A549 (cell line): Measurements from ENCODE around the gene ZBTB22. TPM values are rescaled to one million over a fixed set of nuclear protein-coding genes. Genes with fewer than 3 reads are reported as not detected.

Experiments used
- ATAC-seq, 2 experiments: fragments of 200-7000 bp in 1 of 2; fragments of >200 bp in 1 of 2; cut with Nextera tagmentation in 1 of 2; cut with Tn5 transposase in 1 of 2; 3 replicates each; pipeline versions ENCODE4 v1.8.0 to v1.9.1; 2018 to 2020; ENCODE audit warnings: mild to moderate bottlenecking in 1 of 2, moderate library complexity in 1 of 2
- CTCF ChIA-PET: fragments of 300-600 bp; sonication (Branson Sonifier 250); formaldehyde crosslinking; extraction: SDS; loops from one replicate; lab custom pipeline; 2021; ENCODE audit warnings: antibody characterized with exemption, inconsistent platforms; lab: Yijun Ruan, JAX
- POLR2A ChIA-PET: fragments of 350-600 bp; formaldehyde crosslinking; extraction: SDS; loops from one replicate; lab custom pipeline; 2021; ENCODE audit warnings: antibody characterized with exemption, inconsistent platforms; lab: Yijun Ruan, JAX
- DNase-seq, 2 experiments: peaks; one replicate each; pipeline versions ENCODE4 v3.0.0 to v3.0.0-alpha.2; 2011 to 2016; ENCODE audit warnings: low read depth in 1 of 2, low spot score in 1 of 2
- FAIRE-seq: peaks from 2 replicates; lab custom pipeline; 2011; peaks lifted over from hg19 to GRCh38; lab: Jason Lieb, UNC
- H3K27ac ChIP-seq, 2 experiments: fragments of >200 bp; sonication (Bioruptor Twin); formaldehyde crosslinking; 3 replicates each; pipeline ENCODE4 v1.5.1; 2016 to 2017
- H3K4me1 ChIP-seq: fragments of >200 bp; sonication (Bioruptor Twin); formaldehyde crosslinking; 3 replicates; pipeline ENCODE4 v1.6.1; 2016
- H3K4me2 ChIP-seq: fragments of >200 bp; sonication (Bioruptor Twin); formaldehyde crosslinking; 3 replicates; pipeline ENCODE4 v1.6.1; 2016
- H3K4me3 ChIP-seq: fragments of >200 bp; sonication (Bioruptor Twin); formaldehyde crosslinking; 3 replicates; pipeline ENCODE4 v1.5.1; 2016
- H3K9me3 ChIP-seq: fragments of >200 bp; sonication (Bioruptor Twin); formaldehyde crosslinking; 3 replicates; pipeline ENCODE4 v1.6.1; 2016
- CBX2 ChIP-seq: fragments of 200-600 bp; sonication (generic); IDR thresholded peaks from 2 replicates; pipeline ENCODE4 v1.6.1; 2016; ENCODE audit warnings: low read depth, mild to moderate bottlenecking, borderline replicate concordance
- CHD4 ChIP-seq: fragments of 200-600 bp; sonication (generic); IDR thresholded peaks from 2 replicates; pipeline ENCODE4 v1.6.1; 2016; ENCODE audit warnings: antibody characterized with exemption, mild to moderate bottlenecking, borderline replicate concordance
- CTCF ChIP-seq: fragments of >200 bp; sonication (Bioruptor Twin); formaldehyde crosslinking; IDR thresholded peaks from 3 replicates; pipeline ENCODE4 v1.5.1; 2016
- ELK1 ChIP-seq: fragments of 150-350 bp; IDR thresholded peaks from 2 replicates; pipeline ENCODE4 v1.6.1; 2014; ENCODE audit warnings: low read depth, mild to moderate bottlenecking, low read length
- EP300 ChIP-seq, 2 experiments: fragments of >200 bp; sonication (Bioruptor Twin); formaldehyde crosslinking; IDR thresholded peaks; 2 replicates in 1 of 2; 3 replicates in 1 of 2; pipeline ENCODE4 v1.6.1; 2016 to 2017
- GATA3 ChIP-seq: IDR thresholded peaks from 2 replicates; pipeline ENCODE4 v1.6.1; 2012; ENCODE audit warnings: borderline replicate concordance
- HDAC2 ChIP-seq: fragments of 200-600 bp; sonication (generic); IDR thresholded peaks from 2 replicates; pipeline ENCODE4 v1.6.1; 2016
- HEYL ChIP-seq: fragments of 250-450 bp; sonication (Bioruptor Pico); IDR thresholded peaks from 2 replicates; pipeline ENCODE4 v1.8.0; 2021; ENCODE audit warnings: mild to moderate bottlenecking, moderate library complexity
- HOXB5 ChIP-seq: fragments of 250-450 bp; sonication (Bioruptor Pico); IDR thresholded peaks from 2 replicates; pipeline ENCODE4 v1.5.0; 2020; ENCODE audit warnings: mild to moderate bottlenecking, moderate library complexity
- KDM5A ChIP-seq: fragments of 200-600 bp; sonication (generic); IDR thresholded peaks from 2 replicates; pipeline ENCODE4 v1.6.1; 2016; ENCODE audit warnings: antibody characterized with exemption, mild to moderate bottlenecking
- MYC ChIP-seq: IDR thresholded peaks from 2 replicates; pipeline ENCODE4 v1.6.1; 2012; ENCODE audit warnings: mild to moderate bottlenecking, inconsistent platforms, low read length, improper control_type of control experiment, borderline replicate concordance
- PHF8 ChIP-seq: fragments of 200-600 bp; sonication (generic); IDR thresholded peaks from 2 replicates; pipeline ENCODE4 v1.6.1; 2016; ENCODE audit warnings: low read depth, mild to moderate bottlenecking, antibody characterized with exemption, moderate library complexity, borderline replicate concordance
- RNF2 ChIP-seq: fragments of 200-600 bp; sonication (generic); IDR thresholded peaks from 2 replicates; pipeline ENCODE4 v1.6.1; 2016; ENCODE audit warnings: low read depth, mild to moderate bottlenecking, antibody characterized with exemption, moderate library complexity, borderline replicate concordance
- SREBF2 ChIP-seq: fragments of 450-650 bp; IDR thresholded peaks from 2 replicates; pipeline ENCODE4 v1.6.1; 2014; ENCODE audit warnings: mild to moderate bottlenecking, moderate library complexity
- ZC3H11A ChIP-seq: fragments of 450-650 bp; IDR thresholded peaks from 2 replicates; pipeline ENCODE4 v1.6.1; 2014; ENCODE audit warnings: antibody characterized with exemption, mild to moderate bottlenecking
- ZFP36 ChIP-seq: fragments of 450-650 bp; IDR thresholded peaks from 2 replicates; pipeline ENCODE4 v1.6.1; 2014; ENCODE audit warnings: borderline replicate concordance; ENCODE audit not compliant: partially characterized antibody
- WGBS: methylation state at CpG from one replicate; pipeline ENCODE4 v1.1.6; 2017; ENCODE audit errors: missing lambda C conversion rate; 5-methylcytosine and 5-hydroxymethylcytosine counted together
- polyA plus RNA-seq, 4 experiments: library from polyadenylated mRNA; depleted of rRNA in 3 of 4; stranded (reverse); fragments of >200 nt; fragmentation: RNase III in 1 of 4; extraction: RNeasy Plus Mini Kit Qiagen cat#74134 plus additional on column Dnase treatment in 1 of 4; gene quantifications; 2 replicates in 3 of 4; 3 replicates in 1 of 4; pipeline ENCODE4 v1.2.3, GENCODE V29; 2011 to 2017
- TF ChIP-seq, protein P1 (sequence below): fragments of 250-450 bp; sonication (Bioruptor Pico); IDR thresholded peaks from 2 replicates; pipeline ENCODE4 v1.5.0; 2021; ENCODE audit warnings: mild to moderate bottlenecking, moderate library complexity, borderline replicate concordance
- TF ChIP-seq, protein P2 (sequence below): IDR thresholded peaks from 2 replicates; pipeline ENCODE4 v1.6.1; 2012

Gene ZBTB22
- polyA plus RNA-seq, 2 of the 4 experiments (the other 2 are of a cell fraction) = 3.2 to 8.3 TPM

DNA sequence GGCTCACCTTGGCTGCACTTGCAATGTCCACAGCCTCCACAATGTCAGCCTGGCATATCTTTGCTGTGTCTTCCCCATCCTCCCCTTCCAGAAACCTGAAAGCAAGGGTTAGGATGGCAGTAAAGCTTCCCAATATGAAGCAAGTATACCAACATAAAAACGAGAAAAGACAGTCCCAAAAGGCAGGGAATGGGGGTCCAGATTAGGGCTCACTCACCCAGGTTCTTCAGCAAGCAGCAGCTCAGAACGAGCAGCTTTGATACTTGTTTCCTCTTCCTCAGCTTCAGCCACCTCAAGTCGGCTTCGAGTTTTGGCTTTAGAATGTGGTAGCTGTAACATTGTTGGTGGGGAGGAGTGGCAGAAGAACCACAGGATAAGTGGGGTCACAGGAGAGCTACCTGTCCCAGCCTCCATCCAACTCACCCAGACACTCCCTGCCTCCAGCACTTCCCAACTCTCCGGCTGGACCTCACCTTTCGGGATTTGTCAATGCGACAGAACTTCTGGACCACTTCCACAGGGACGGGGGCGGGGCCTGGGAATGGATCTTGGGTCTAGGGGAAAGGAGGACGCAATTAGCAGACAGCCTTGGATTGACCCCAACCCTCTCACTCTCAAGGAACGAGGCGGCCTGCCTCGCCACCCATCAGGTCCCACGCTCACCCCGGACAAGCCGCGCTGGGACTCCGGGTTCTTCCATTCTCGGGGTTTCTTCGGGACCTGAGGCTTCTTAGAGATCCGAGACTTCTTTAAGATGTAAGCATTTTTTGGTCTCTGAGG lies 29.2 kb downstream of the ZBTB22 start:
- no peak for TF ChIP-seq HEYL (CRISPR knock-in tag)
- no peak for TF ChIP-seq KDM5A
- TF ChIP-seq HOXB5 = no peak
- TF ChIP-seq SREBF2 = no peak
- TF ChIP-seq, protein P1, sequence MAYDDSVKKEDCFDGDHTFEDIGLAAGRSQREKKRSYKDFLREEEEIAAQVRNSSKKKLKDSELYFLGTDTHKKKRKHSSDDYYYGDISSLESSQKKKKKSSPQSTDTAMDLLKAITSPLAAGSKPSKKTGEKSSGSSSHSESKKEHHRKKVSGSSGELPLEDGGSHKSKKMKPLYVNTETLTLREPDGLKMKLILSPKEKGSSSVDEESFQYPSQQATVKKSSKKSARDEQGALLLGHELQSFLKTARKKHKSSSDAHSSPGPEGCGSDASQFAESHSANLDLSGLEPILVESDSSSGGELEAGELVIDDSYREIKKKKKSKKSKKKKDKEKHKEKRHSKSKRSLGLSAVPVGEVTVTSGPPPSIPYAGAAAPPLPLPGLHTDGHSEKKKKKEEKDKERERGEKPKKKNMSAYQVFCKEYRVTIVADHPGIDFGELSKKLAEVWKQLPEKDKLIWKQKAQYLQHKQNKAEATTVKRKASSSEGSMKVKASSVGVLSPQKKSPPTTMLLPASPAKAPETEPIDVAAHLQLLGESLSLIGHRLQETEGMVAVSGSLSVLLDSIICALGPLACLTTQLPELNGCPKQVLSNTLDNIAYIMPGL = no peak
- TF ChIP-seq CBX2 = no peak
- TF ChIP-seq CHD4 = no peak
- no peak for TF ChIP-seq ELK1
- TF ChIP-seq, protein P2, sequence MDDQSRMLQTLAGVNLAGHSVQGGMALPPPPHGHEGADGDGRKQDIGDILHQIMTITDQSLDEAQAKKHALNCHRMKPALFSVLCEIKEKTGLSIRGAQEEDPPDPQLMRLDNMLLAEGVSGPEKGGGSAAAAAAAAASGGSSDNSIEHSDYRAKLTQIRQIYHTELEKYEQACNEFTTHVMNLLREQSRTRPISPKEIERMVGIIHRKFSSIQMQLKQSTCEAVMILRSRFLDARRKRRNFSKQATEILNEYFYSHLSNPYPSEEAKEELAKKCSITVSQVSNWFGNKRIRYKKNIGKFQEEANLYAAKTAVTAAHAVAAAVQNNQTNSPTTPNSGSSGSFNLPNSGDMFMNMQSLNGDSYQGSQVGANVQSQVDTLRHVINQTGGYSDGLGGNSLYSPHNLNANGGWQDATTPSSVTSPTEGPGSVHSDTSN = no peak
- no peak for TF ChIP-seq HDAC2
- TF ChIP-seq MYC = no peak
- no peak for TF ChIP-seq PHF8
- TF ChIP-seq RNF2 = no peak
- no peak for TF ChIP-seq ZC3H11A
- TF ChIP-seq EP300 (IDR thresholded peaks at IDR 0.05) = no peak
- TF ChIP-seq CTCF = no peak
- no peak for TF ChIP-seq GATA3
- no peak for TF ChIP-seq ZFP36
- Histone ChIP-seq H3K27ac (peak overlapping the region; percentile 80 to 91), H3K4me2 (peak overlapping the region; percentile 91), H3K9me3 (no peaks in the 10 kb centered on the region), H3K4me3 (peak overlapping the region; percentile 81), H3K4me1 (peaks cover 13% of the 10 kb centered on the region; the same call in 2 of the 3 replicates)
- DNase-seq = no peak
- no peak for FAIRE-seq
- 4% methylated on average over 21 of the region's 21 CpGs for WGBS
- no peak for ATAC-seq
- POLR2A ChIA-PET = interaction anchor here (0.5 to 1.8 kb wide), 6 partner anchors 11 to 166 kb away, joined by 3 to 20 read pairs (median 10); partner anchors contain the start of genes B3GALT4, RGL2, RPS18 and VPS52
- CTCF ChIA-PET = interaction anchor here (0.6 to 5.8 kb wide), 7 partner anchors 9 to 1132 kb away, joined by 3 to 44 read pairs (median 4); partner anchors contain the start of genes B3GALT4, RGL2, RPS18 and VPS52
